Stimulated activated CD4-positive, alpha-beta T cell treated with anti-CD3 and anti-CD28 coated beads, Interleukin-12 subunit alpha, Interleukin-12 subunit beta, amount 100 ng/mL, for 48 hours (primary cell): Measurements from ENCODE around the gene CDK5RAP2.

Source experiments
- DNase-seq, 3 donors: peaks; one replicate each; pipeline ENCODE4 v3.0.0-alpha.2; 2020; ENCODE audit warnings: low read depth in 2 of 3, low spot score in 1 of 3

CDK5RAP2 gene

GRCh38 chr9:120405134-120405533 lies 174.8 kb downstream of the CDK5RAP2 start:
- no peak for DNase-seq

- DNase-seq: no peak
These were observed 176.5 kb downstream of the CDK5RAP2 start for GRCh38 chr9:120403543-120403856.

GRCh38 chr9:120402741-120403542 lies 177.0 kb downstream of the CDK5RAP2 start:
- no peak for DNase-seq

GRCh38 chr9:120399940-120400339 lies 180.0 kb downstream of the CDK5RAP2 start:
- DNase-seq: no peak

- no peak for DNase-seq
These were observed 181.7 kb downstream of the CDK5RAP2 start for GRCh38 chr9:120398286-120398685.

GRCh38 chr9:120397453-120397852 lies 182.5 kb downstream of the CDK5RAP2 start:
- DNase-seq: no peak

- no peak for DNase-seq
These were observed 183.0 kb downstream of the CDK5RAP2 start for GRCh38 chr9:120396931-120397330.

GRCh38 chr9:120396418-120396817 lies 183.5 kb downstream of the CDK5RAP2 start:
- DNase-seq: no peak

GRCh38 chr9:120395376-120395775 lies 184.6 kb downstream of the CDK5RAP2 start:
- no peak for DNase-seq

- DNase-seq: peak; percentile 27 to 38 (median 34)
These were observed 185.8 kb downstream of the CDK5RAP2 start for GRCh38 chr9:120394058-120394669.

- DNase-seq: peak in 1 of 3 donors; percentile 8
These were observed 186.4 kb downstream of the CDK5RAP2 start for GRCh38 chr9:120393386-120394057.

GRCh38 chr9:120392711-120393110 lies 187.3 kb downstream of the CDK5RAP2 start:
- no peak for DNase-seq

GRCh38 chr9:120392245-120392644 lies 187.7 kb downstream of the CDK5RAP2 start:
- DNase-seq: no peak

GRCh38 chr9:120391691-120392090 lies 188.3 kb downstream of the CDK5RAP2 start:
- no peak for DNase-seq

GRCh38 chr9:120390637-120391190 lies 189.3 kb downstream of the CDK5RAP2 start:
- DNase-seq: no peak

- no peak for DNase-seq
These were observed 190.1 kb downstream of the CDK5RAP2 start for GRCh38 chr9:120389867-120390266.

GRCh38 chr9:120389300-120389699 lies 190.7 kb downstream of the CDK5RAP2 start:
- DNase-seq: no peak

- no peak for DNase-seq
These were observed 191.7 kb downstream of the CDK5RAP2 start for GRCh38 chr9:120388003-120388855.

- no peak for DNase-seq
These were observed 192.5 kb downstream of the CDK5RAP2 start for GRCh38 chr9:120387257-120388002.

GRCh38 chr9:120386390-120387131 lies 193.4 kb downstream of the CDK5RAP2 start:
- no peak for DNase-seq
